ENCODE data around the gene KIAA1217.
"Not testable (repeated sequence)": the region's sequence is repeated elsewhere in the genome, so short reads cannot be mapped to it uniquely, and the experiment has no call there.

KIAA1217 gene

GRCh38 chr10:24337723-24338122 lies 128.8 kb downstream of the KIAA1217 start:
- not testable (repeated sequence) for DNase-seq (ENCODE audit: extremely low read depth in 1 of 2, low read depth in 1 of 2)

DNA sequence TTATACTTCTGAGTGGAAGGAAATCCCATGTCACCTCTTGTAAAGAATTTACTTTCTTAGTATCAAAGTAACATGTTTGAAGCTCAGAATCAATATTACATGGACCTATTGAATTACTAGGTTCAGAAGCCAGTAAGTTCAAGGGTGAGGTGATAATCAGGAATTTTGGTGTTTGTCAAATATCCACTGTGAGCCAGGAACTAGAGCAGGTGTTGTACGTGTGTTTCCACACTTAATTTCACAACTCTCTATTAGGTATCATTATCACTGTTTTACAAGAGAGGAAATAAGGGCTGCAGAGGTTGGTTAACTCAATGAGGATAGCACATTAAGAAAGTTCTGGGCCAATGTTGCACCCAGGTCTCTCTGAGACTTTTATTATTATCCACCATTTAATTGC lies 130.4 kb downstream of the KIAA1217 start:
- no peak for DNase-seq (ENCODE audit: extremely low read depth in 1 of 2, low read depth in 1 of 2)

- no peak for DNase-seq (ENCODE audit: extremely low read depth in 1 of 2, low read depth in 1 of 2)
These were observed 131.5 kb downstream of the KIAA1217 start for GRCh38 chr10:24340446-24340845.

- no peak for DNase-seq (ENCODE audit: extremely low read depth in 1 of 2, low read depth in 1 of 2)
These were observed 131.9 kb downstream of the KIAA1217 start for GRCh38 chr10:24340883-24341282.

- DNase-seq (ENCODE audit: extremely low read depth in 1 of 2, low read depth in 1 of 2), result no peak
These were observed 132.4 kb downstream of the KIAA1217 start for GRCh38 chr10:24341371-24341770.

DNA sequence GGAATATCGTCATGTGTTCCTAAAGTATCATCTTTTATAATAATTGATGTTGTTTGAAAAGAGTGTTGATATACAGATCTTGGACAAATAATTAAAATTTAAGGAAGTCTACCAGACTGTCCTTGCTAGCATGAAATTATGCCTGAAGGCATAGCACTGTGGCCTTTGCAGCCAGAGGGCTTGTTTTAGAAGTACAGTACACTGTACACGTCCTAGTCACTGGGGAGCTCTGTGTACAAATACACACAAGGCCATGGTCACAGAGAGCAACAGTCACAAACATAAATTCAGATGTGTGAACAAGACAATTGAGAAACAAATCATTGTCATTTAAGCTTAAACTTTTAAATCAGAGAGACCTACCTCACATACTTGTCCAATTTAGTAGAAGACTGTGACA lies 133.0 kb downstream of the KIAA1217 start:
- DNase-seq (ENCODE audit: extremely low read depth in 1 of 2, low read depth in 1 of 2), result no peak

GRCh38 chr10:24343686-24344085 lies 134.7 kb downstream of the KIAA1217 start:
- DNase-seq (ENCODE audit: extremely low read depth in 1 of 2, low read depth in 1 of 2), result no peak

- no peak for DNase-seq (ENCODE audit: extremely low read depth in 1 of 2, low read depth in 1 of 2)
These were observed 135.3 kb downstream of the KIAA1217 start for GRCh38 chr10:24344279-24344678.

DNA sequence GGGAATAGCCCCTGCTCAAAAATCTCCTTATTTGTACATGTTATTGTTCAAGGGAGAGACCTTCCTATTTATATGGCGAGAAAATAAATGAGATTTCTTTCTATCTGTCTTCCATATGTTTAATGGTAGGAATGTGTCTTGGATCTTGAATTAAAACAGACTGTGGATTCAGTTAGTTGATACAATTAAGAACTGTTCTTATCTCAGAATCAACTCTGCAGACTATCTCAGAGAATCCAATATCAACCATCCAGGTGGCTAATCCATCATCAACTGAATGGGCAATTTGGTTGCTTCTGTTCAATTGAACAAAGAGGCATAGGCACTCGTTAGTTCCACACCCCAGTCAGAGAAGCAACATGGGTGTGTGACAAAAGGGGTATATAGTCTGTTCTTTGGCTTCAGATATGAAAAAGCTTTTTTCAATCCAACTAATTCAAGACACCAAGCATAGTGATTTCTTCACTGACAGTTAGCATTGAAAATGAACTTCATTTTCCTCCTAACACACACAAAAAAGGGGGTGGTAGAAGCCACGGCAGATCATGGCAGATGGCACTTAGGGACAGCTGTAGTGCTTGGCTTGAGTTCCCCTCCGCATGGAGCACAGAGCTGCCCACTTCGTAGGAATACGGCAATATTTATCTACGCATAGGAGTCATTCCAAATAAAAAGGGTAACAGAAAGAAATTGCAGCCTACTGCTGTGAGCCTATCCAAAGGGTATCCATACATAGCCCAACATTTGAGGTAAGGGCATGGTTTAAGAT lies 135.9 kb downstream of the KIAA1217 start:
- DNase-seq (ENCODE audit: extremely low read depth in 1 of 2, low read depth in 1 of 2), result no peak

GRCh38 chr10:24346877-24347519 lies 138.1 kb downstream of the KIAA1217 start:
- no peak for DNase-seq (ENCODE audit: extremely low read depth in 1 of 2, low read depth in 1 of 2)

- no peak for DNase-seq (ENCODE audit: extremely low read depth in 1 of 2, low read depth in 1 of 2)
These were observed 140.6 kb downstream of the KIAA1217 start for GRCh38 chr10:24349379-24350001.

DNA sequence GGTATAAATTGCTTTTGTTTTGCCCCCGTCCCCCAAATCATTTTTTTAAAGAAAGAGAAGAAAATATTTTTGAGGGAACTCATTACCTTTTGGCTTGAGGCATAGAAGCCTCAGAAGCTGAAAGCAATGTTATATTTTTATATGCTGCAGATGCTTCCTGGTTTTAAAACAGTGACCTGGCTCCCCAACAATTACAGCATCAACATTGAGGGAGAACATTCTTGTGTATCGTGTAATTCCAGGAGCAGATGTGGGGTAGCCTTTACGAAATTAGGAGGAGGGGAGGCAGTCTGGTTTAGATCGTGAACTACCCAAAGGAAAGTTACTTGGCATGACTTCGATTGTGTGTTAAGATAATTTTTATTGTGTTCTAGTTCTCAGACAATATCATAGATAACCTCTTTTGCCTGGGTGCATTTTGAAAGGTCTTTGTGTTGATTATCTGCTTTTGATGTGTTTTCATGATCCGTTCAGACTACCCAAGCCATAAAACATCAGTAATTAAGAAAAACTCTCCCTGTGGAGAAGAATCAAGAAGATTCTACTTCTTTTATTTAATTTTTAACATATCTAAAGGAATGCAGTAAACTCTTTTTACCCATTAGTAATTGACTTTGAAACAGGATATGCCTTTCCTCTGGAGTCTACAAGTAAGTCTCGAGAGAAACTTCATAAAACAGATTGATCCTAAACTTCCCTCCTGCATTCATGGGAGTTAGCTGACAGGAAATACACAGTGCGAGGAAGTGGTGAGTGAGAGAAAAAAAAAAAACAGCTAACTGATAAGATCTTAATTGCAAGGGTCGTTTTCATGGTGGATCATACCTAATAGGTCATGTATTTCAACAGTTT lies 141.4 kb downstream of the KIAA1217 start:
- DNase-seq (ENCODE audit: extremely low read depth in 1 of 2, low read depth in 1 of 2), result no peak

GRCh38 chr10:24350922-24351225 lies 141.9 kb downstream of the KIAA1217 start:
- not testable (repeated sequence) for DNase-seq (ENCODE audit: extremely low read depth in 1 of 2, low read depth in 1 of 2)

GRCh38 chr10:24351961-24352360 lies 143.0 kb downstream of the KIAA1217 start:
- DNase-seq (ENCODE audit: extremely low read depth in 1 of 2, low read depth in 1 of 2), result no peak

DNA sequence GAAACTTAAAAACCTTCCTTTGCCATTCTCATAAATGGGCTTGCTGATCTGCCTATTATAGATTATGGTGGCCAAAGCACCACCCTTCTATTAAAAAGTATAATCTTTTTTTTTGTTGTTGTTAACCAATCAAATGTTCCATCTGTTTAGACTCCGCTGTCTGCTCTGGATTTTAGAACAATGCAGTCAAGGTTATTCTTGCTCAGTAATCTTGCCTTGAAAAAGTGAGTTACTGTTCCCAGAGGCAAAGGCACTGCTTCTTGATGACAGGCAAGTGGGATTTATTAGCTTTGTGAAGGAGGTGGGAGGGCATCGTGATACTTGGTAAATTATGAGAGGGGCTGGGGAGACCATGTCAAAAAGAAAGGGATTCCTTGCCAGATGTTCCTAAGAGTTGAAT lies 143.5 kb downstream of the KIAA1217 start:
- no peak for DNase-seq (ENCODE audit: extremely low read depth in 1 of 2, low read depth in 1 of 2)

DNA sequence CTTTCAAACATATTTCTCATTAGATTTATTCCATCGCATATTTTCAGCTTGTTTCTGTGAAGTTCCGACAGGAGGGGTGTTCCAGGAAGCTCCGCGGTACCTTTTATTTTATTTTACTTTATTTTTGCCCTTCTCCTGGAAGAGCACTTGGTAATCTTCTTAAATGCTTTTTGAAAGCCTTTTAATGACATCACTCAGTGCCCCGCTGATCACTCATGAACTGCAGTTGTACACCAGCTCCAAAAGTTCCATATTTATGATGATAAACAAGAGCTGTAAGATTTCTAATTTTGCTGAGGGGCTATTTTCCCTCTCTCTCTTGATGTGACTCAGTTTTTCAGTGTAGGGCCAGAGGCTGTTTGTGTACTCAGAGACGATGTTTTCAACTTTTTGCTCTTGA lies 144.4 kb downstream of the KIAA1217 start:
- DNase-seq (ENCODE audit: extremely low read depth in 1 of 2, low read depth in 1 of 2), result no peak

DNA sequence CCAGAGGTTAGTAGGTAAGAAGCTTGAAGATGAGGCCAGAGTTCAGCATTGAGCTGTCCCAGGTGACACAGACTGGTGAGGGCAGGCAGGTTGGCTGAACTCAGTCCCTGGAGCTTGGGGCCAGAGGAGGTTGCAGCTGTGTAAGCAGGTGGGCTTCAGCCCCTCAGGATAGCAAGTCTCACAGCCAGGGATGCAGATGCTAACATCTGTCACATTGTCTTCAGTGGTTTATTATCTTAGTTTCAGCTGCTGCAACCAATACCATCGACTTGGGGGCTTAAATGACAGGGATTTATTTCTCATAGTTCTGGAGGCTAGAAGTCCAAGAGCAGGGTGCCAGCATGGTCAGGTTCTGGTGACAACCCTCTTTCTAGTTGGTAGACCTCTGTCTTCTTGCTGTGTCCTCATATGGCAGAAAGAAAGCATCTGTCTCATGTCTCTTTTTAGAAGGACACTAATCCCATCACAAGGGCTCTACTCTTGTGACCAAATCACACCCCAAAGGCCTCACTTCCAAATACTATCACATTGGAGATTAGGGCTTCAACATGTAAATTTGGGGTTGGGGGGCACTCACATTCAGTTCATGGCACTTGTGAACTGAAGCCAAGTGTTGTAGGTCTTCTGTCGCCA lies 146.2 kb downstream of the KIAA1217 start:
- no peak for DNase-seq (ENCODE audit: extremely low read depth in 1 of 2, low read depth in 1 of 2)

DNA sequence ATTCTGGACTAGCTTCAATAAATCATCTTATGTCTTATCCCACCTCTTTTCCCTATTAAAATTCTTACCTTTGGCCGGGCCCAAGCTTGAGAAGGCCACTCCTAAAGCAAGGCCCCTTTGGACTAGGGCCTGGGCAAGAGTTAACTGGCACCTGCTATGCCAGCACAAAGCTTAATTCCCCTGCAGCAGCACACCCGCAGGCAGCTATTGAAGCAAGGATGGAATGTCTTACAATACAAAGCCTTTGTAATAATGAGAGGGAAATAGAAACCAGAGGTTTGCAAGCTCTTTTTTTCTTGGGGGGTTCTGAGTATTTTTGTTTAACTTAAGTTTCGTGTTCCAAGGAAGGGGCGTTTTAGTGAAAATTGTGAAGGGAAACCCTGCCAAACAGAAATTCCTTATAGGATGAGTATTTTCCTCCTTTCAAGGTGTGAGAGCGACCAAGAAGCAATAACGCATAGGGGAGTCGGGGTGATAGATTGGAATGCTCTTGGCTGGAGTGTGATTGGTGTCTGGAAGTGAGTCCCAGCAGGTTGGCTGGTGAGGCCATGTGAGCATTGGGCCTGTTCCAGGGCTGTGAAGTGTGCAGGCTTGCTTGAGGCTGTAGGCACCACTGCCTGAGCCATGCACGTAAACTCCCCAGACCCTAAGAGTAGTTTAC lies 148.5 kb downstream of the KIAA1217 start:
- DNase-seq (ENCODE audit: extremely low read depth in 1 of 2, low read depth in 1 of 2), result no peak

DNA sequence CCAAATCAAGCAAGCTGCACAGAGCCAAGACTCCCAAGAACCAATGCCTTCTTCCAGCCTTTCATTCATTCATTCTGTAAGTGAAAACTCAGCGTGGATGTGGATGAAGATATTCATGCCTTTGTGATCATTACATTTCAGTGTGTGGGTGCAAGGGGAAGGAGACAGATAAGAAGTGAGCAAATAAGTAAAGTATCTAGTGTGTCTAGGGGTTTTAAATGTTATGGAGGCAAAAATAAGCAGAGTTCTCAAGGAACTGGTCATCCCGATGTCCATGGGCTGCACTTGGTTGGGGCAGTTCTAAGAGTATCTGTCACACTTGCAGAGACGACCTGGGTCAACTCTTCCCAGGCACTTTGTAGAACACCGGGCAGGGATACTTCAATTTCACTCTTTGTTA lies 149.1 kb downstream of the KIAA1217 start:
- no peak for DNase-seq (ENCODE audit: extremely low read depth in 1 of 2, low read depth in 1 of 2)
